GM18505 (cell line): ENCODE data around the gene ZNF48.

Source experiments
- ATAC-seq: cut with Tn5 transposase; IDR thresholded peaks from one replicate; pipeline ENCODE4 v1.9.1; 2021; ENCODE audit not compliant: unreplicated experiment
- POLR2A ChIP-seq: IDR thresholded peaks from 4 replicates; pipeline ENCODE4 v1.6.1; 2011; ENCODE audit warnings: borderline replicate concordance; ENCODE audit not compliant: insufficient read depth, insufficient read length; ENCODE audit errors: extremely low read depth

Gene ZNF48

DNA sequence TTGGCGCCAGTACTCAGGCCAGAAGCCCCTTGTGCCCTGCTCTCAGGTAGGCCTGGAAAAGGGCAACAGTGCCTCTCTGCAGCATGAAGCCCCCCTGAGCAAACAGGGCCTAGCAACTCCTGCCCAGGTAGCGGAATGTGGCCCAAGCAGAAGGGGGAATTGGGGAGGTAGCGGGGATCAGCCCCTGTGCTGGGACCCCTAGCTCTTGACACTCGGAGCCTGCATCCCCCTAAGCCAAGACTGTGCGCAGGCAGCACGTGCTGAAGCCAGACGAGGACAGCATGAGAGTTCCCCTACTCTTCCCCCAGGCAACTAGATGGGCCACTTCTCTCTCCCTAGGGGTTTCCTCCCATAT is 39.3 kb upstream of the ZNF48 start:
- TF ChIP-seq POLR2A: no peak
- ATAC-seq: no peak

DNA sequence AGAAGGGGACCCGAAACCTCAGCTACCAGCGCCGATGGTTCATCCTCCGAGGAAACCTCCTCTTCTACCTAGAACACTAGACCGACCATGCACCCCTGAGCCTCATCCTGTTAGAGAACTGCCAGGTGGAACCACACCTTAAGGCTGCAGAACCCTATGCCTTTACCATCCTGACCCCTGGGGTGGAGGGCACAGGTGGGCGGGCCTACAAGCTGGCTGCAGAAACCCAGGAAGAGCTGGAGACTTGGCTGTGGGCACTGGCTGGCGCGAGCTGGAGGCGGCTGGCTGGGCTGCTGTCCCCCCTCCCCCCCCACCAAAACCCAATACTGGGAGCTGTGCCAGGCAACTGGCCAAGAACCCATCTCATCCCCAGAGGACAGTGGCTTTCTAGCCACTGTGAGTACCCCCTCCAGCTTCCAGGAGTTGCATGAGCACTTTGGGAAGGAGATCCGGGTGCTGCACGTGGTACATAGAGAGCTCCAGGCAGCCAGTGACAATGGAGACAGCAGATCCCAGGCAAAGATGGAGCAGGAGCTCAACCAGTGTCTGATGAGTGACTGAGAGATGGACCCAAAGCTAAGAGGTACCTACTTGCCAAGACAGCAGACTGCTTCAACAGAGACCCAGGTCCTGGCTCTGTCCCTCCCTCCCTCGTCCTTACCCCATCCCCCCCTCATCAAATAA is 38.7 kb upstream of the ZNF48 start:
- TF ChIP-seq POLR2A: no peak
- ATAC-seq: no peak

- TF ChIP-seq POLR2A: no peak
- no peak for ATAC-seq
Measured at GRCh38 chr16:30357085-30357714, 38.0 kb upstream of the ZNF48 start.

- TF ChIP-seq POLR2A: no peak
- no peak for ATAC-seq
Measured at GRCh38 chr16:30357715-30358576, 37.3 kb upstream of the ZNF48 start.

GRCh38 chr16:30358577-30358936 is 36.7 kb upstream of the ZNF48 start:
- no peak for ATAC-seq
- no peak for TF ChIP-seq POLR2A

DNA sequence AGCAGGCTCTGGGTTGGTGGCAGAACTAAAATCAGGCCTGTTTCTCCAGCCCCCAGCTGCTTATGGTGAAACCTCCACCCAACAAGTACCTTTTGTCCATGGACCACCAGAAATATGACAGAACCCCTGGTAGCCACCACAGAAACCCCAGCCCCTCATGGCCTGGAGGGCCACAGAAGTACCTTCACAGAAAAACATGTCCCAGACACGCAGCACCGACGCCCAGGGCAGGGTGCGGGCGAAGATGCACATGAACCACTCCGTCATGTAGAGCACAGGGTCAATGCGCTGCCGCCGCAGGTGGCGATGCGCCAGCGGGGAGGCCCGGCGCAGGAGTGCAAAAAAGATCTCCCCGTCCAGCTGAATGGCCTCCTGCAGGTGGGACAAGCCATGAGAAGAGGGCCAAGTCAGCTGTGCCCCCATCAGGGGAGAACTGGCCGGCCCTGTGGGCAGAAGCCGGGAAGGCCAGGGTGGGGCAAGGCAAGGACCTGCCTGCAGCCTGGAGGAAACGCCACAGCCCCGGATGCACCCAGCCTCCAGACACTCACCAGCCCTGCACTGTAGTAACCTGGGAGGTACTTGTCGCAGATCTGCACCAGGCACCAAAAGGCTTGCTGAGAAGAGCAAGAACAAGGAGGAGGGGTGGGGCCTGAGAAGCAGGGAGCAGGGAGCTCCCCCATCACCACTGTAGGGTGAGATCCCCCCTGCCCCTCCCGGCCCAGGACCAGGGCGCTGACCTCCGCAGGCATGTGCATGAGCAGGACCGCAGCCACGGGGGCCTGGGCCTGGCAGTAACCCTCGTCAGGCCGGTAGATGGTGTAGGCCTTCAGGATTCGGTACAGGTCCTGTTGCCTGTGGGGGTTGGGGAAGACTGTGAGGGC is 36.0 kb upstream of the ZNF48 start:
- ATAC-seq: no peak
- no peak for TF ChIP-seq POLR2A

- no peak for ATAC-seq
- TF ChIP-seq POLR2A: no peak
Measured at GRCh38 chr16:30359871-30360170, 35.4 kb upstream of the ZNF48 start.

DNA sequence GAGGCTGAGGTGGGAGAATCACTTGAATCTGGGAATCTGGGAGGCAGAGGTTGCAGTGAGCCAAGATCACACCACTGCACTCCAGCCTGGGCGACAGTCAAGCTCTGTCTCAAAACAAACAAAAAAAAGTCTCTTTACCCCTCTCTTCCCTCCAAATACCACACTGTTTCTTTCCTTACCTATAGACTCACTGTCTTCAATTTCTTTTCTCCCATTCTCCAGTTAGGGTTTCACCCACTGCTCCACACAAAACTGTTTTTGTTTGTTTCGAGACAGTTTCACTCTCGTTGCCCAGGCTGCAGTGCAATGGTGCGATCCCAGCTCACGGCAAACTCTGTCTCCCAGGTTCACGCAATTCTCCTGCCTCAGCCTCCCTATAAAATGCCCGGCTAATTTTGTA is 34.0 kb upstream of the ZNF48 start:
- ATAC-seq: no peak
- TF ChIP-seq POLR2A: no peak

DNA sequence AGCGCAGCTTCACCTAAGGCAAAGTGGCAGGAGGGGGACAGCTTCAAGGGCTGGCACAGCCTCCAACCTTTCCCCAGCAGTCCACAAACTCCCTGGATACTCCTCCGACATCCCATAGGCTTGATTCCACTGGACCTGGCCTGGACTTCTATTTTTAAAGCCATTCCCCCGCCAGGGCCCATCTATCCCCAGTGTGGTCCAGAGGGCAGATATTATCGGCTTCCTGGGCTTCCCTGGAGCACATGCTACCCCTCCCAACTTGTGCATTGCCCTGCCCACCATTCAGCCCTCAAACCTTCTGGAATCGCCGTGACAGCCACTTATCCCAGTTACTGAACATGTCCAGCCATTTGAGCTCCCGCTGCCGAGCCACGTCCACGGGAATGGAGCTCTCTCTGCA is 30.0 kb upstream of the ZNF48 start:
- no peak for ATAC-seq
- TF ChIP-seq POLR2A: no peak

DNA sequence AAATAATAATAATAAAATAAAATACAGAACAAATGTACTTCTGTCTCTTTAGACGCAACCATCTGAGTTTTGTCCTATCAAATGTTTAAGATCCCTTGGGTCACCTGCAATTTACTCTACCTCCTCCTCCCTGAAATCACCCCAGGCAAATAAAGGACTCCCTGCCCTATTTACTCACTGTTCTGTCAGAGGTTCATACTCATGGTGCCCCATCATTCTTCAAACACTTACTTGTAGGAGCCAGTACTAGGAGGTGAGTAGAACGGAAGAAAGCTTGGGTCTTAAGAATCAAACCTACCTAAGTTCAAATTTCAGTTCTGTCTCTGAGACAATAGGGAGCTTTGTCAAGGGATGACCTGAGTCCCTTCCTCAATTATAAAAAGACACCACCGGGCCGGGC is 28.7 kb upstream of the ZNF48 start:
- no peak for ATAC-seq
- no peak for TF ChIP-seq POLR2A

GRCh38 chr16:30367349-30368009 is 27.7 kb upstream of the ZNF48 start:
- no peak for ATAC-seq
- TF ChIP-seq POLR2A: no peak

- TF ChIP-seq POLR2A: no peak
- ATAC-seq: no peak
Measured at GRCh38 chr16:30368122-30368791, 27.0 kb upstream of the ZNF48 start.

- no peak for TF ChIP-seq POLR2A
- no peak for ATAC-seq
Measured at GRCh38 chr16:30368792-30369090, 26.5 kb upstream of the ZNF48 start.
